Peyer's patch (tissue), 4 donors: Measurements from ENCODE around the gene FBLN1. TPM values are rescaled to one million over a fixed set of nuclear protein-coding genes. Genes with fewer than 3 reads are reported as not detected.
A peak's percentile ranks its signal among the peaks of the same experiment; 100 is the strongest.
"Not testable (repeated sequence)": the region's sequence is repeated elsewhere in the genome, so short reads cannot be mapped to it uniquely, and the experiment has no call there.

Experiments used
- DNase-seq, 3 donors: peaks; one replicate each; pipeline ENCODE4 v3.0.0-alpha.2; 2017 to 2019
- H3K27ac ChIP-seq, 4 donors: fragments of 200-600 bp; sonication (generic); one replicate each; pipeline ENCODE4 v1.5.1; 2016 to 2019
- H3K27me3 ChIP-seq, 2 donors: fragments of 200-600 bp; sonication (generic); one replicate each; pipeline ENCODE4 v1.5.1; 2019
- H3K36me3 ChIP-seq, 3 donors: fragments of 200-600 bp; sonication (generic); one replicate each; pipeline ENCODE4 v1.5.1; 2016 to 2019
- H3K4me1 ChIP-seq, 4 donors: fragments of 200-600 bp; sonication (generic); one replicate each; pipeline ENCODE4 v1.5.1; 2016 to 2019
- H3K4me3 ChIP-seq, 4 donors: fragments of 200-600 bp; sonication (generic); 1 replicate in 3 of 4; 2 replicates in 1 of 4; pipeline ENCODE4 v1.5.1; 2016 to 2019; ENCODE audit warnings: mild to moderate bottlenecking in 1 of 4
- H3K9me3 ChIP-seq, 4 donors: fragments of 200-600 bp; sonication (generic); one replicate each; pipeline ENCODE4 v1.5.1; 2016 to 2019; ENCODE audit warnings: mild to moderate bottlenecking in 1 of 4
- POLR2A ChIP-seq, 2 donors: fragments of 450-650 bp; IDR thresholded peaks; one replicate each; pipeline ENCODE4 v1.5.1; 2017; ENCODE audit warnings: antibody characterized with exemption in 2 of 2, mild to moderate bottlenecking in 2 of 2, moderate library complexity in 2 of 2
- total RNA-seq, 4 donors: library from RNA; depleted of rRNA; stranded (reverse); fragments of >200 nt; gene quantifications; one replicate each; pipeline ENCODE4 v1.1.0, GENCODE V29; 2016
- TF ChIP-seq, protein P1 (sequence below), 6 experiments: fragments of 450-650 bp in 4 of 6; fragments of 200-600 bp in 2 of 6; sonication (generic) in 1 of 6; IDR thresholded peaks; one replicate each; pipeline ENCODE4 v1.5.1; 2017 to 2019; ENCODE audit warnings: antibody characterized with exemption in 6 of 6, mild to moderate bottlenecking in 3 of 6, moderate library complexity in 1 of 6

Gene FBLN1
- total RNA-seq, 4 donors from 2014 or later: 29.8 to 162 (median 136) TPM

DNA sequence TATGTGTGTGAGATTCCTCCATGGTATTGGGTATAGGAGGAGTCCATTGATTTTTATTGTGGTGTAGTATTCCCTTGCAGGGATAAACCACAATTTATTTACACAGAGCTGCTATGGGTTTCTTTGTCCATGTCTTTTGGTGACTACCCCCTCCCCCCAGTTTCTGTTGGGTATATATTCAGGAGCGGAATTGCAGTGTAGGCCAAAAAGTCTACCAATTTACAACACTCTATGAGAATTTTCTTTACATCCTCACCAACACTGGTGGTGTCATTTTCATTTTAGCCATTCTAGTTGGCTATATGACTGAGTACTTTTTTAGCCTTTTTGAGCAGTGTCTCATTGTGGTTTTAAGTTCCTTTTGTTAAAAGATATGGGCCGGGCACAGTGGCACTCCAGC, 113.7 kb downstream of the FBLN1 start:
- TF ChIP-seq, protein P1, sequence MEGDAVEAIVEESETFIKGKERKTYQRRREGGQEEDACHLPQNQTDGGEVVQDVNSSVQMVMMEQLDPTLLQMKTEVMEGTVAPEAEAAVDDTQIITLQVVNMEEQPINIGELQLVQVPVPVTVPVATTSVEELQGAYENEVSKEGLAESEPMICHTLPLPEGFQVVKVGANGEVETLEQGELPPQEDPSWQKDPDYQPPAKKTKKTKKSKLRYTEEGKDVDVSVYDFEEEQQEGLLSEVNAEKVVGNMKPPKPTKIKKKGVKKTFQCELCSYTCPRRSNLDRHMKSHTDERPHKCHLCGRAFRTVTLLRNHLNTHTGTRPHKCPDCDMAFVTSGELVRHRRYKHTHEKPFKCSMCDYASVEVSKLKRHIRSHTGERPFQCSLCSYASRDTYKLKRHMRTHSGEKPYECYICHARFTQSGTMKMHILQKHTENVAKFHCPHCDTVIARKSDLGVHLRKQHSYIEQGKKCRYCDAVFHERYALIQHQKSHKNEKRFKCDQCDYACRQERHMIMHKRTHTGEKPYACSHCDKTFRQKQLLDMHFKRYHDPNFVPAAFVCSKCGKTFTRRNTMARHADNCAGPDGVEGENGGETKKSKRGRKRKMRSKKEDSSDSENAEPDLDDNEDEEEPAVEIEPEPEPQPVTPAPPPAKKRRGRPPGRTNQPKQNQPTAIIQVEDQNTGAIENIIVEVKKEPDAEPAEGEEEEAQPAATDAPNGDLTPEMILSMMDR (IDR thresholded peaks at IDR 0.05): no peak
- no peak for TF ChIP-seq POLR2A (IDR thresholded peaks at IDR 0.05)
- peaks cover 0 to 4% (median 0%) of the 10 kb centered on the region in 4 donors for H3K9me3 ChIP-seq
- H3K36me3 ChIP-seq: no peaks in the 10 kb centered on the region
- DNase-seq: no peak
- no peaks in the 10 kb centered on the region for H3K4me1 ChIP-seq
- no peak overlapping the region for H3K4me3 ChIP-seq
- H3K27me3 ChIP-seq: no peaks in the 10 kb centered on the region
- no peak overlapping the region for H3K27ac ChIP-seq

DNA sequence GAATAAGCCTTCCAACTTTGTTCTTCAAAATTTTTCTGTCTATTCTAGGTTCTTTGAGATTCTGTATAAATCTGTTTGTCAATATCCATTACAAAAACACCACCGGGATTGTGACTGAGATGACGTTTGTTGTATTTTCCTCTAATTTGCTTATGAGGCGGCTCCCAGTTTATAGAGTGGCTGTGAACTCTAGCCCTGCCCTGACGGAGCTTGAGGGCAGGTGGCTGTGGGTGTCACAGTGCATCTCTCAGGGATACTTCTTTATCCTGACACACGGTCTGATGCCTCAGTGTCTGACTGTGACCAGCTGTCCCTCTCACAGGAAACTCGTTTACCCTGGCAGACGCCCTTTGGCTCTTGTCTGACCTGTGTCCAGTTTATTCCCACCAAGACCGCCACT, 115.3 kb downstream of the FBLN1 start:
- TF ChIP-seq, protein P1 (IDR thresholded peaks at IDR 0.05): no peak
- TF ChIP-seq POLR2A (IDR thresholded peaks at IDR 0.05): no peak
- Histone ChIP-seq H3K4me1 (no peaks in the 10 kb centered on the region), H3K27ac (no peak overlapping the region), H3K36me3 (no peaks in the 10 kb centered on the region), H3K4me3 (no peak overlapping the region), H3K27me3 (no peaks in the 10 kb centered on the region), H3K9me3 (peaks cover 0 to 4% (median 0%) of the 10 kb centered on the region in 4 donors)
- peak in 1 of 3 donors; percentile 4 for DNase-seq

DNA sequence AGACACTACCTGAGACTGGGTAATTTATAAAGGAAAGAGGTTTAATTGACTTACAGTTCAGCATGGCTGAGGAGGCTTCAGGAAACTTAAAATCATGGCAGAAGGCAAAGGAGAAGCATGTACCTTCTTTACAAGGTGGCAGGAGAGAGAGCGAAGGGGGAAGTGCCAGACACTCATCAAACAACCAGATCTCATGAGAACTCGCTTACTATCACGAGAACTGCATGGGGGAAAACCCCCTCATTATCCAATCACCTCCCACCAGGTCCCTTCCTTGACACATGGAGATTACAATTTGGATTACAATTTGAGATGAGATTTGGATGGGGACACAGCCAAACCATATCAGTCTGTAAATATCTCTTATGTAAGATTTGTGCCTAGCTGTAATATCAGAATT, 118.0 kb downstream of the FBLN1 start:
- Histone ChIP-seq H3K27me3 (no peaks in the 10 kb centered on the region), H3K36me3 (no peaks in the 10 kb centered on the region), H3K4me1 (no peaks in the 10 kb centered on the region), H3K27ac (no peak overlapping the region), H3K9me3 (peaks cover 0 to 4% (median 0%) of the 10 kb centered on the region in 4 donors), H3K4me3 (no peak overlapping the region)
- no peak for TF ChIP-seq POLR2A (IDR thresholded peaks at IDR 0.05)
- TF ChIP-seq, protein P1 (IDR thresholded peaks at IDR 0.05): no peak
- no peak for DNase-seq

DNA sequence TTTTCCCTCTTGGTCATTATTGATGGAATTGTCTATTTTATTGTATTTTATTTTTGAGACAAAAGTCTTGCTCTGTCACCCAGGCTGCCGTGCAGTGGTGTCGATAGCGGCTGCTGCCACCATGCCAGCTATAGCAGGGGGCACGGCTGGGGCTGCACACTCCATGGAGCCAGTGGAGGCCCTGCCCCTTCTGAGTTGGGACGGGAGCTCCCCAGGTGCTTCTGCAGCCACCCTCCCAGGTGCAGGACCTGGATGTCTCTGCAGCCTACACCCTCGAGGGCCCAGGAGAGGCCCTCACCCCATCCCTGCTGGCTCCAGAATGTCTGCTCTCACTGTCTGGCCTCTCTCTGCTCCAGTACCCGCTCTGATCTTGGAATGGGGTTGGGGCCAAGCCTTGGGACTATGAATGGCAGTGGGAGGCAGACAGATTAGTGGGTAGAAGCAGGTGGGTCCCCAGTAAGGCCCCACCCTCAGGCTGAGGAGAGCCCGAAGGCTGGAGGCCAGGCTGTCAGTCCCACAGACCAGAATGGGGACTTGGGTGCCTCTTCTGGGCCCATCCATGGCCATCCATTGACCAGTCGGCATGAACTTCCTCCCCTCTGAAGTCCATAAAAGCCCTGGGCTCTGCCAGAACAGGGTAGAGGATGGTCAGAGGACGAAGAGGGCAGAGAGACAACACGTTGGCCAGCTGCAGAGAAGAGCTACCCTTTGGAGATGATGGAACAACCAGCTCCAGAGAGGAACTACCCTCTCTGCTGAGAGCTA, 119.3 kb downstream of the FBLN1 start:
- DNase-seq: peak in 1 of 3 donors; percentile 23
- Histone ChIP-seq H3K4me1 (no peaks in the 10 kb centered on the region), H3K27me3 (no peaks in the 10 kb centered on the region), H3K4me3 (no peak overlapping the region), H3K36me3 (no peaks in the 10 kb centered on the region), H3K9me3 (peaks cover 0 to 4% (median 0%) of the 10 kb centered on the region in 4 donors), H3K27ac (no peak overlapping the region)
- TF ChIP-seq, protein P1 (IDR thresholded peaks at IDR 0.05): no peak
- no peak for TF ChIP-seq POLR2A (IDR thresholded peaks at IDR 0.05)

DNA sequence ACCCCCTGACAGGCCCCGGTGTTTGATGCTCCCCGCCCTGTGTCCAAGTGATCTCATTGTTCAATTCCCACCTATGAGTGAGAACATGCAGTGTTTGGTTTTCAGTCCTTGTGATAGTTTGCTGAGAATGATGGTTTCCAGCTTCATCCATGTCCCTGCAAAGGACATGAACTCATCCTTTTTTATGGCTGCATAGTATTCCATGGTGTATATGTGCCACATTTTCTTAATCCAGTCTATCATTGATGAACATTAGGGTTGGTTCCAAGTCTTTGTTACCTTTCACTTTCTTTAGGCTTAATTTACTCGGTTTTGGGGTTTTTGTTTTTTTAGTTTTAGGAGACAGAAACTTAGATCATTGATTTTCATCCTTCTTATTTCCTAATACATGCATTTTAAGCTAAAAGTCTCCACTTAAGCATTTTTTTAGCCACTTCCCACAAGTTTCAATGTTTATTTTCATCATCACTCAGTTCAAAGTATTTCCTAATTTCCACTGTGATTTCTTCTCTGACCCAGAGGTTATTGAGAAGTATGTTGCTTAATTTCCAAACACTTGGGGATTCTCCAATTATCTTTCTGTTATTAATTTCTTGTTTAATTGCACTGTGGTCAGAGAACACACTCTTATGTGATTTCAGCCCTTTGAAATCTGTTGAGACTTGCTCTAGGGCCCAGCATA, 120.9 kb downstream of the FBLN1 start:
- not testable (repeated sequence) for H3K27me3 ChIP-seq, H3K4me3 ChIP-seq, H3K27ac ChIP-seq, H3K9me3 ChIP-seq, DNase-seq, H3K36me3 ChIP-seq, H3K4me1 ChIP-seq

DNA sequence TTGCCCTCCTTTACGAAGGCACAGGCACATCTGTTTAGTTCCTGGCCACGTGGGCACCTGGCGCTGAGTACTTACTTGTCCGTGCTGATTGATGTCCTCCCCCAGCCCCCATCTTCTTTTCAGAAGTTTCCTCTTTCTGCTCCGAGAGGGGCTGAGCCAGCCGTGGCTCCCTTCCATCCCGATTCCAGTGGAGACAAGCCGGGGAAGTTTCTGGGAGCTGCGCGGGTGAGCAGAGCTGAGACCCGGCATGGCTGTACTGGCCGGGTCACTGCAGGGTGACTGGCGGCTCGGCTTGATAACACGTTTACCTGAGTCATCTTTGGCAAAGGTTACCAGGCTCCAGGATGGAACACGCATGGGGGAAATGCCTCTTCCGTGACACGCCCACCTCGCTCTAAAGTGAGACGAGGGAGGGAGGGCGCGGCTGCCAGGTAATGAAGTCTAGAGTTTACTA, 123.5 kb downstream of the FBLN1 start:
- Histone ChIP-seq H3K36me3 (no peaks in the 10 kb centered on the region), H3K4me3 (peak overlapping the region in 1 of 4 donors; percentile 11), H3K9me3 (no peaks in the 10 kb centered on the region), H3K27me3 (no peaks in the 10 kb centered on the region), H3K4me1 (no peaks in the 10 kb centered on the region), H3K27ac (no peak overlapping the region)
- TF ChIP-seq POLR2A (IDR thresholded peaks at IDR 0.05): no peak
- TF ChIP-seq, protein P1 (IDR thresholded peaks at IDR 0.05): no peak
- DNase-seq: peak in 2 of 3 donors; percentile 68 to 81
